HG03139 (cell line): ENCODE measurements around the gene SPATA12.

ENCODE experiments used
- ATAC-seq: cut with Tn5 transposase; IDR thresholded peaks from one replicate; pipeline ENCODE4 v1.9.1; 2021; ENCODE audit not compliant: unreplicated experiment

SPATA12 gene

GRCh38 chr3:57060089-57060821, at the start of gene SPATA12:
Gene SPATA12 (plus strand): TSS chr3:57060664. CDS start chr3:57073695, 13,031 bp downstream.
- ATAC-seq, result no peak

- no peak for ATAC-seq
These were observed 49.4 kb upstream of the SPATA12 start for GRCh38 chr3:57011022-57011421.

GRCh38 chr3:57012847-57013246, 47.6 kb upstream of the SPATA12 start:
- ATAC-seq, result no peak

GRCh38 chr3:57015350-57015729, 45.1 kb upstream of the SPATA12 start:
- ATAC-seq, result no peak

GRCh38 chr3:57015912-57016311, 44.6 kb upstream of the SPATA12 start:
- ATAC-seq, result no peak

- ATAC-seq, result no peak
These were observed 43.0 kb upstream of the SPATA12 start for GRCh38 chr3:57017459-57017845.

GRCh38 chr3:57018246-57018645, 42.2 kb upstream of the SPATA12 start:
- ATAC-seq, result no peak

- ATAC-seq, result no peak
These were observed 41.4 kb upstream of the SPATA12 start for GRCh38 chr3:57019057-57019456.

- no peak for ATAC-seq
These were observed 35.2 kb upstream of the SPATA12 start for GRCh38 chr3:57025237-57025636.

- ATAC-seq, result no peak
These were observed 33.5 kb upstream of the SPATA12 start for GRCh38 chr3:57026944-57027343.

GRCh38 chr3:57029383-57029782, 31.1 kb upstream of the SPATA12 start:
- ATAC-seq, result no peak

GRCh38 chr3:57029924-57030323, 30.5 kb upstream of the SPATA12 start:
- ATAC-seq, result no peak

GRCh38 chr3:57030721-57031120, 29.7 kb upstream of the SPATA12 start:
- no peak for ATAC-seq

GRCh38 chr3:57031631-57032541, 28.6 kb upstream of the SPATA12 start:
- ATAC-seq, result no peak

- ATAC-seq, result no peak
These were observed 23.5 kb upstream of the SPATA12 start for GRCh38 chr3:57036952-57037351.

GRCh38 chr3:57038466-57039164, 21.8 kb upstream of the SPATA12 start:
- ATAC-seq, result no peak

- no peak for ATAC-seq
These were observed 18.8 kb upstream of the SPATA12 start for GRCh38 chr3:57041674-57042073.

- no peak for ATAC-seq
These were observed 16.9 kb upstream of the SPATA12 start for GRCh38 chr3:57043518-57043917.

- no peak for ATAC-seq
These were observed 14.2 kb upstream of the SPATA12 start for GRCh38 chr3:57046101-57046765.

GRCh38 chr3:57048052-57048671, 12.3 kb upstream of the SPATA12 start:
- ATAC-seq, result no peak

- no peak for ATAC-seq
These were observed 11.7 kb upstream of the SPATA12 start for GRCh38 chr3:57048728-57049127.
